GM23338 (cell line): ENCODE data around the gene NLRP6. TPM values are rescaled to one million over a fixed set of nuclear protein-coding genes. Genes with fewer than 3 reads are reported as not detected.

Source experiments
- ATAC-seq: fragments of 200-7000 bp; cut with Tn5 transposase; 3 replicates; pipeline ENCODE4 v1.9.1; 2020
- DNase-seq: peaks from one replicate; pipeline ENCODE4 v3.0.0-alpha.2; 2015; ENCODE audit warnings: low spot score
- H2AFZ ChIP-seq: fragments of 200-600 bp; sonication (generic); 2 replicates; pipeline ENCODE4 v1.8.0; 2016; ENCODE audit warnings: antibody characterized with exemption, mild to moderate bottlenecking, moderate library complexity
- H3F3A ChIP-seq: fragments of 200-600 bp; sonication (generic); replicated peaks from 2 replicates; pipeline ENCODE4 v1.8.0; 2017; ENCODE audit warnings: antibody characterized with exemption, mixed run types, low read depth
- H3K27ac ChIP-seq: fragments of 200-600 bp; sonication (generic); 2 replicates; pipeline ENCODE4 v1.6.1; 2016; ENCODE audit warnings: low read depth
- H3K27me3 ChIP-seq: fragments of 200-600 bp; sonication (generic); 2 replicates; pipeline ENCODE4 v1.8.0; 2016; ENCODE audit warnings: mild to moderate bottlenecking, mixed run types, moderate library complexity; ENCODE audit not compliant: insufficient read depth
- H3K36me3 ChIP-seq: fragments of 200-600 bp; sonication (generic); 2 replicates; pipeline ENCODE4 v1.8.0; 2016; ENCODE audit warnings: mild to moderate bottlenecking; ENCODE audit not compliant: insufficient read depth
- H3K4me1 ChIP-seq: fragments of 200-600 bp; sonication (generic); 2 replicates; pipeline ENCODE4 v1.8.0; 2016; ENCODE audit warnings: mild to moderate bottlenecking, moderate library complexity; ENCODE audit not compliant: insufficient read depth
- H3K4me2 ChIP-seq: fragments of 200-600 bp; sonication (generic); 2 replicates; pipeline ENCODE4 v1.7.1; 2017; ENCODE audit warnings: mixed run types
- H3K4me3 ChIP-seq: fragments of 200-600 bp; sonication (generic); 2 replicates; pipeline ENCODE4 v1.6.1; 2016; ENCODE audit warnings: mixed run types
- H3K79me2 ChIP-seq: fragments of 200-600 bp; sonication (generic); replicated peaks from 2 replicates; pipeline ENCODE4 v1.8.0; 2017; ENCODE audit warnings: mild to moderate bottlenecking; ENCODE audit not compliant: insufficient read depth
- H3K9me2 ChIP-seq: fragments of 200-600 bp; sonication (generic); 2 replicates; pipeline ENCODE4 v1.8.0; 2017; ENCODE audit not compliant: insufficient read depth
- H4K20me1 ChIP-seq: fragments of 200-600 bp; sonication (generic); replicated peaks from 2 replicates; pipeline ENCODE4 v1.8.0; 2017; ENCODE audit warnings: mild to moderate bottlenecking; ENCODE audit not compliant: insufficient read depth
- H3K27ac Mint-ChIP-seq: 2 replicates; pipeline ENCODE4 v1.8.0; 2020; ENCODE audit warnings: inconsistent platforms, mild to moderate bottlenecking, moderate library complexity, mixed read lengths
- H3K27me3 Mint-ChIP-seq: 3 replicates; pipeline ENCODE4 v1.8.0; 2022; ENCODE audit warnings: low read depth, mild to moderate bottlenecking, moderate library complexity, mixed read lengths, inconsistent platforms; ENCODE audit not compliant: insufficient read depth, poor library complexity
- H3K36me3 Mint-ChIP-seq: 3 replicates; pipeline ENCODE4 v1.8.0; 2021; ENCODE audit warnings: low read depth, mild to moderate bottlenecking, inconsistent platforms, moderate library complexity, mixed read lengths
- H3K4me1 Mint-ChIP-seq: 3 replicates; pipeline ENCODE4 v1.8.0; 2020; ENCODE audit warnings: mild to moderate bottlenecking, inconsistent platforms, mixed read lengths
- H3K4me3 Mint-ChIP-seq: 3 replicates; pipeline ENCODE4 v1.8.0; 2021; ENCODE audit warnings: moderate library complexity, mild to moderate bottlenecking, inconsistent platforms, mixed read lengths
- H3K9me3 Mint-ChIP-seq: 3 replicates; pipeline ENCODE4 v1.8.0; 2020; ENCODE audit warnings: moderate library complexity, mild to moderate bottlenecking, inconsistent platforms, mixed read lengths
- CREB1 ChIP-seq: fragments of 250-450 bp; sonication (Bioruptor Pico); IDR thresholded peaks from 2 replicates; pipeline ENCODE4 v1.5.0; 2020; ENCODE audit warnings: low read depth, mild to moderate bottlenecking, moderate library complexity
- EZH2phosphoT487 ChIP-seq: fragments of 200-600 bp; sonication (generic); IDR thresholded peaks from one replicate; pipeline ENCODE4 v1.8.1; 2018; ENCODE audit warnings: antibody characterized with exemption; ENCODE audit not compliant: unreplicated experiment
- JUNB ChIP-seq: IDR thresholded peaks from one replicate; pipeline ENCODE4 v1.6.1; 2016; ENCODE audit warnings: antibody characterized with exemption; ENCODE audit not compliant: unreplicated experiment
- NANOG ChIP-seq: IDR thresholded peaks from 2 replicates; pipeline ENCODE4 v1.6.1; 2016; ENCODE audit warnings: antibody characterized with exemption, borderline replicate concordance
- POLR2AphosphoS5 ChIP-seq: IDR thresholded peaks from 2 replicates; pipeline ENCODE4 v1.6.1; 2016; ENCODE audit warnings: antibody characterized with exemption, low read depth
- ZNF114 ChIP-seq: fragments of 250-450 bp; sonication (Bioruptor Pico); IDR thresholded peaks from 2 replicates; pipeline ENCODE4 v1.5.0; 2020; ENCODE audit warnings: mild to moderate bottlenecking, moderate library complexity
- polyA plus RNA-seq: library from polyadenylated mRNA; unstranded; fragments of >200 nt; fragmentation: Nextera tagmentation; extraction: Ambion mirVana; gene quantifications from 2 replicates; pipeline ENCODE4 v1.2.1, GENCODE V29; 2016
- total RNA-seq: library from RNA; depleted of rRNA; stranded (reverse); fragments of >200 nt; shearing (Covaris generic); gene quantifications from 2 replicates; pipeline ENCODE4 v1.2.3, GENCODE V29; 2014
- TF ChIP-seq, protein P1 (sequence below): IDR thresholded peaks from one replicate; pipeline ENCODE4 v1.6.1; 2018; ENCODE audit warnings: antibody characterized with exemption; ENCODE audit not compliant: unreplicated experiment
- TF ChIP-seq, protein P2 (sequence below): IDR thresholded peaks from 2 replicates; pipeline ENCODE4 v1.6.1; 2016; ENCODE audit warnings: antibody characterized with exemption
- TF ChIP-seq, protein P3 (sequence below), 2 experiments: fragments of 200-600 bp in 1 of 2; sonication (generic) in 1 of 2; conservative IDR thresholded peaks; 2 replicates each; pipeline versions ENCODE4 v1.5.1 to v1.6.1; 2016 to 2017; ENCODE audit warnings: antibody characterized with exemption in 2 of 2, low read depth in 2 of 2, mild to moderate bottlenecking in 2 of 2, moderate library complexity in 1 of 2

The NLRP6 gene
- total and polyA plus RNA-seq, 2 experiments from 2014 or later: 0.15 to 0.73 TPM

DNA sequence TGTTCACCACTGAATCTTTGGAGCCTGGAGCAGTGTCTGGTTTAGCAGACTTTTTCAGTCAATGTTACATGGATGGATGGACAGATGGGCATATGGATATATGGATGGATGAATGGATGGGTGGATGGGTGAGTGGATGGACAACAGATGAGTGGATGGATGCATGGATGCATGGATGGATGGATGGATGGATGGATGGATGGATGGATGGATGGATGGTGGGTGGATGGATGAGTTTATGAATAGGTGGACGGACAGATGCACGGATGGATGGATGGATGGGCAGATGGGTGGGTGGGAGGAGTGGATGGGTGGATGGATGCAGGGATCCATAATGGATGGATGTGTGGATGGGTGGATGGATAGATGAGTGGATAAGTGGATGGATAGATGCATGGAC lies 22.4 kb upstream of the NLRP6 start (continued):
- TF ChIP-seq, protein P1, sequence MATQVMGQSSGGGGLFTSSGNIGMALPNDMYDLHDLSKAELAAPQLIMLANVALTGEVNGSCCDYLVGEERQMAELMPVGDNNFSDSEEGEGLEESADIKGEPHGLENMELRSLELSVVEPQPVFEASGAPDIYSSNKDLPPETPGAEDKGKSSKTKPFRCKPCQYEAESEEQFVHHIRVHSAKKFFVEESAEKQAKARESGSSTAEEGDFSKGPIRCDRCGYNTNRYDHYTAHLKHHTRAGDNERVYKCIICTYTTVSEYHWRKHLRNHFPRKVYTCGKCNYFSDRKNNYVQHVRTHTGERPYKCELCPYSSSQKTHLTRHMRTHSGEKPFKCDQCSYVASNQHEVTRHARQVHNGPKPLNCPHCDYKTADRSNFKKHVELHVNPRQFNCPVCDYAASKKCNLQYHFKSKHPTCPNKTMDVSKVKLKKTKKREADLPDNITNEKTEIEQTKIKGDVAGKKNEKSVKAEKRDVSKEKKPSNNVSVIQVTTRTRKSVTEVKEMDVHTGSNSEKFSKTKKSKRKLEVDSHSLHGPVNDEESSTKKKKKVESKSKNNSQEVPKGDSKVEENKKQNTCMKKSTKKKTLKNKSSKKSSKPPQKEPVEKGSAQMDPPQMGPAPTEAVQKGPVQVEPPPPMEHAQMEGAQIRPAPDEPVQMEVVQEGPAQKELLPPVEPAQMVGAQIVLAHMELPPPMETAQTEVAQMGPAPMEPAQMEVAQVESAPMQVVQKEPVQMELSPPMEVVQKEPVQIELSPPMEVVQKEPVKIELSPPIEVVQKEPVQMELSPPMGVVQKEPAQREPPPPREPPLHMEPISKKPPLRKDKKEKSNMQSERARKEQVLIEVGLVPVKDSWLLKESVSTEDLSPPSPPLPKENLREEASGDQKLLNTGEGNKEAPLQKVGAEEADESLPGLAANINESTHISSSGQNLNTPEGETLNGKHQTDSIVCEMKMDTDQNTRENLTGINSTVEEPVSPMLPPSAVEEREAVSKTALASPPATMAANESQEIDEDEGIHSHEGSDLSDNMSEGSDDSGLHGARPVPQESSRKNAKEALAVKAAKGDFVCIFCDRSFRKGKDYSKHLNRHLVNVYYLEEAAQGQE: no peak
- TF ChIP-seq, protein P2, sequence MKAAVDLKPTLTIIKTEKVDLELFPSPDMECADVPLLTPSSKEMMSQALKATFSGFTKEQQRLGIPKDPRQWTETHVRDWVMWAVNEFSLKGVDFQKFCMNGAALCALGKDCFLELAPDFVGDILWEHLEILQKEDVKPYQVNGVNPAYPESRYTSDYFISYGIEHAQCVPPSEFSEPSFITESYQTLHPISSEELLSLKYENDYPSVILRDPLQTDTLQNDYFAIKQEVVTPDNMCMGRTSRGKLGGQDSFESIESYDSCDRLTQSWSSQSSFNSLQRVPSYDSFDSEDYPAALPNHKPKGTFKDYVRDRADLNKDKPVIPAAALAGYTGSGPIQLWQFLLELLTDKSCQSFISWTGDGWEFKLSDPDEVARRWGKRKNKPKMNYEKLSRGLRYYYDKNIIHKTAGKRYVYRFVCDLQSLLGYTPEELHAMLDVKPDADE: no peak
- TF ChIP-seq EZH2phosphoT487 (no peak), JUNB (no peak), ZNF114 (CRISPR knock-in tag) (no peak), CREB1 (CRISPR knock-in tag) (no peak)
- TF ChIP-seq, protein P3, sequence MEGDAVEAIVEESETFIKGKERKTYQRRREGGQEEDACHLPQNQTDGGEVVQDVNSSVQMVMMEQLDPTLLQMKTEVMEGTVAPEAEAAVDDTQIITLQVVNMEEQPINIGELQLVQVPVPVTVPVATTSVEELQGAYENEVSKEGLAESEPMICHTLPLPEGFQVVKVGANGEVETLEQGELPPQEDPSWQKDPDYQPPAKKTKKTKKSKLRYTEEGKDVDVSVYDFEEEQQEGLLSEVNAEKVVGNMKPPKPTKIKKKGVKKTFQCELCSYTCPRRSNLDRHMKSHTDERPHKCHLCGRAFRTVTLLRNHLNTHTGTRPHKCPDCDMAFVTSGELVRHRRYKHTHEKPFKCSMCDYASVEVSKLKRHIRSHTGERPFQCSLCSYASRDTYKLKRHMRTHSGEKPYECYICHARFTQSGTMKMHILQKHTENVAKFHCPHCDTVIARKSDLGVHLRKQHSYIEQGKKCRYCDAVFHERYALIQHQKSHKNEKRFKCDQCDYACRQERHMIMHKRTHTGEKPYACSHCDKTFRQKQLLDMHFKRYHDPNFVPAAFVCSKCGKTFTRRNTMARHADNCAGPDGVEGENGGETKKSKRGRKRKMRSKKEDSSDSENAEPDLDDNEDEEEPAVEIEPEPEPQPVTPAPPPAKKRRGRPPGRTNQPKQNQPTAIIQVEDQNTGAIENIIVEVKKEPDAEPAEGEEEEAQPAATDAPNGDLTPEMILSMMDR (conservative IDR thresholded peaks at IDR 0.05; ENCODE audit: low read depth in 2 of 2): no peak

DNA sequence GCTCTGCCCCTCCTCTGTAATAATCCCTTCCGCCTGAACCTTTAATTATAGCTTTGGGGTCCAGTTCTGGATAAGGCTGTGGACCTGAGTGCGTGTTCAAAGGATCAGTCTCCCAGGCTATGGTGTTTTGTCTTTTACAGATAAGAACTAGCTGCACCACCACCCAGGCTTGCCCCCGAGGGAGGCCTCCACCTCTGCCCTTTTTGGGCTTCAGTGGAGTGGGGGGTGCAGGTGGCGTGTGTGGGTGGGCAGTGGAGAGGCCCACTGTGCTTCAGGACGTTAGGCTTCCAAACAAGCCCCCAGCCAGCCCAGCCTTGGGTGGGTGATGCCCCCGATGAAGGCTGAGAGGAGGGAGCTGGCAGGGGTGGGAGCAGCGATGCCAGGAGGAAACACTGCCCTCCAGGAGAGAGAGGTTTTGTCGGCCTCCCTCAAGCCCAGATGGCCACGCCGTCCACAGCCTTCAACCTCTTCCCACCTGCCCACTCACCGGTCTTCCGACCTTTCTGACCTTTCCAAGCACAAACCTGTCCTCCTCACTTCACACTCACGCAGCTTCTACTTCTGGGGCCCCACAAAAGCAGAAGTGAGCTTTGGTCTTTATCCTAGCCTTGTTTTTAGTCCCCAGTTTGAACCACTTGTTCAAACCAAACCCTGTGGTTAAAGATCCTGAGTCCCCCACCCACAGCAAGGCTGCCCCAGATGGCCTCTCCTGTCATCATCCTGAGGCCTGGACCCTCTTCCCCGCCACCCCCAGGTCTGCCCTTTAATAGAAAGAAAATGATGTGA lies 21.1 kb upstream of the NLRP6 start:
- Mint-ChIP-seq H3K27me3 (peaks cover 5% of the 10 kb centered on the region), H3K36me3 (peaks cover 22% of the 10 kb centered on the region), H3K27ac (no peak overlapping the region), H3K4me1 (no peaks in the 10 kb centered on the region), H3K9me3 (peaks cover 18% of the 10 kb centered on the region), H3K4me3 (no peak overlapping the region)
- H4K20me1 ChIP-seq: no peaks in the 10 kb centered on the region
- H2AFZ ChIP-seq: no peak overlapping the region
- H3K4me2 ChIP-seq: no peak overlapping the region
- H3K27ac ChIP-seq: no peak overlapping the region
- ATAC-seq (no peak), DNase-seq (no peak)
- H3K36me3 ChIP-seq: no peaks in the 10 kb centered on the region
- H3F3A ChIP-seq: no peaks in the 10 kb centered on the region
- H3K4me3 ChIP-seq: no peak overlapping the region
- H3K27me3 ChIP-seq: no peaks in the 10 kb centered on the region
- no peaks in the 10 kb centered on the region for H3K79me2 ChIP-seq
- H3K4me1 ChIP-seq: no peaks in the 10 kb centered on the region
- H3K9me2 ChIP-seq: peaks cover 4% of the 10 kb centered on the region; the same call in 1 of the 2 replicates
- TF ChIP-seq NANOG: no peak
- no peak for TF ChIP-seq POLR2AphosphoS5
- TF ChIP-seq, protein P3 (conservative IDR thresholded peaks at IDR 0.05; ENCODE audit: low read depth in 2 of 2): no peak
